Stimulated activated CD8-positive, alpha-beta memory T cell treated with anti-CD3 and anti-CD28 coated beads, Interleukin-12 subunit alpha, Interleukin-12 subunit beta, amount 100 ng/mL, for 24 hours (primary cell): ENCODE results near the gene TMSB10.
A peak's percentile ranks its signal among the peaks of the same experiment; 100 is the strongest.
"Not testable (repeated sequence)": the region's sequence is repeated elsewhere in the genome, so short reads cannot be mapped to it uniquely, and the experiment has no call there.

Experiments
- DNase-seq: peaks from one replicate; pipeline ENCODE4 v3.0.0-alpha.2; 2020; ENCODE audit errors: extremely low read depth

The TMSB10 gene

DNA sequence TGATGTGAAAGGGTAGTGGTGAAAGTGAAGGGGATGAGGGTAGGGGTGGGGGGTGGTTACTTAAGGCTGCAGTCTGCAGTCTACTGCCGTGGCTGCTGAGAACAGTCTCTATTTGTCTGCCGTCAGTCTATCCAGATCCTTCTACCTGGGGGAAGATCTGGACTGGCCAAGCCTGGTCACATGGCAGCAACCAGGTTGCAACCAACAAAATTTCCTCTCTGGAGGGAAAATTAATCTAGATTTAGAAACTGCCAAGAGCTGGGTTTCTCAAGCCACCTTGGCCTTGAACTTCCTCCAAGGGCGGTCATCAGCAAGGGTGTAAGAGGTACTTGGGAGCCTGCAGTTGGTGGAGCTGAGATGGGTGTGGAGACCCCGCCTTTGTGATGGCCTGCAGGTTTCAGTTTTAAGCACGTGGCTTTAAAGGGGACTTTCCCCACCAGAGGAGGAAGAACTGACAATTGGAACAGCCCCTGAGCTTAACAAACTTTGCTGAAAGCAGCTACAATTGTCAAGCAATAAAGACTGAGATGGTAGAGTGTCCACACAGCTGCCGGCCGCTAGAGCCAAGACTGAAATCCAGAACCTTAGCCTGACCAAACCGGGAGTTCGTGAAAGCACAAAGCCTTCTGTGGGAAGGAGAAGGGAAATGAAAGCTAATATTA lies 34.1 kb downstream of the TMSB10 start:
- DNase-seq = peak; percentile 40

DNA sequence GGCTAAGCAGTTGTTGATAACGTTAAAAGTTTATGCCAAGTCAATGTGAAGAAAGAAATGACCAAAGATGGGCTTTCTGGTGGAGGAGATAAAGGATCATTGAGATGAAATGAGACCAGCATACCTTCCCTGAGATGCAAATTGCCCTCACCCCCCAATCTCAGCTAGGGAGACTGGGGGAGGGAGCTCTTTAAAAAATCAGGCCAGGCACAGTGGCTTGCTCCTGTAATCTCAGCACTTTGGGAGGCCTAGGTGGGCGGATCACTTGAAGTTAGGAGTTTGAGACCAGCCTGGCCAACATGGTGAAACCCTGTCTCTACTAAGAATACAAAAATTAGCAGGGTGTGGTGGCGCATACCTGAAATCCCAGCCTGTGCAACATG lies 34.6 kb downstream of the TMSB10 start:
- no peak for DNase-seq

DNA sequence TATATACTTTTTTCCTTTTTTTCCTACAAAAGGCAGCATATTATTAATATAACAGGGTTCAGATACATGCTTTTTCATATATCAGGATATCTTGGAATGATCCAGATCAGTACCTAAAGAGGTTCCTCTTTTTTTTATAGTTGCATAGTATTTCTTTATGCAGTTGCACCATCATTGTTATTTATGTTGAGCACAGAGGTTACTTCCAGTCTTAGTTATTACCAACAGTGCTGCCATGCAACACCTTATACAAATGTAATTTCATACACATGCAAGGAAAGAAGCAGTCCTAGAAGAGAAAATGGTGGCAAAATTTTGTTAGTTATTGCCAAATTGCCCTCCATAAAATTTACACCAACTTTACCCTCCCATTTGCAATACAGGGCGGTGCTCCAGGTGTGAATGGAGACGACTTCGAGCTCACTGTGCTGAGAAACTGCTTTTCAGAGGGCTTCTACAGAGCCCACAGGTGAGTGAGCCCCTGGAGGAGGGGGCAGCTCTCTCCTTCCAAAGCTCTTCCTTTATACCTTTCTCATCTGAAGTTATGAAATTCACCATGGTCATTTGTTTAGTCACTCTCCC lies 35.5 kb downstream of the TMSB10 start:
- no peak for DNase-seq

DNA sequence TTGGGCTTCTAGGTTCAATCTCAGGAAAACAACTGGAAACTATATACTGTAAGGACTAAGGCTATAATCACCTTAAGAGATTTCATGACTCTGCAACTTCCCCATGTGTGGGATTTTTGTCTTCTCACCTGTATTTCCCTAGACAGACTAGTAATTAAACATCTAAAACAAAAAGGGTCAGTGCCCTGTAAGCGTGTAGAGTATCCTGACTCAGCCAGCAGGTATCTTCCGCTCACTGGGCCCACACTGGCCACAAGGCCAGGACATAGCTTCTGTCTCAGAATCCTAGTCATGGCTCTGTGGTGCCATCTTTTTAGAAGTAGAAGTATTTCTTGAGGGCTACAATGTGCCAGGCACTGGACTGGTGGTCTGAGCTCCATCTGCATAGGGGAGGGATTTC lies 36.7 kb downstream of the TMSB10 start:
- DNase-seq = no peak

DNA sequence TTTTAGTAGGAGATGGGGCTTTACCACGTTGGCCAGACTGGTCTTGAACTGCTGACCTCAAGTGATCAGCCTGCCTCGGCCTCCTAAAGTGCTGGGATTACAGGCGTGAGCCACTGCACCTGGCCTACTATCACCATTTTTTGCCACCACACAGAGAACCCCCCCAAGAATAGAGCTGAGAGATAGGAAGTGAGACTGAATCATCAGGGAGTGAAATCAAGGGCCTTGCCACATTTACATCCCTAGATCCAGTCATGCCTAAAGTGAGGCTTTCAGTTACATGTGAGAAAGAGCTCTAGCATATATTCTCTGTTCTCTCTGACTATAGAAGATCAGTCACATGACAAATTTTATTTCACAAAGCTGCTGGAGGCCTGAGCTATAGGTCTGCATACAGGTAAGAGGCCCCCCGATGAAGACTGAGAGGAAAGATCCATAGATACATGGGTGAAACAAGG lies 37.5 kb downstream of the TMSB10 start:
- DNase-seq = no peak

DNA sequence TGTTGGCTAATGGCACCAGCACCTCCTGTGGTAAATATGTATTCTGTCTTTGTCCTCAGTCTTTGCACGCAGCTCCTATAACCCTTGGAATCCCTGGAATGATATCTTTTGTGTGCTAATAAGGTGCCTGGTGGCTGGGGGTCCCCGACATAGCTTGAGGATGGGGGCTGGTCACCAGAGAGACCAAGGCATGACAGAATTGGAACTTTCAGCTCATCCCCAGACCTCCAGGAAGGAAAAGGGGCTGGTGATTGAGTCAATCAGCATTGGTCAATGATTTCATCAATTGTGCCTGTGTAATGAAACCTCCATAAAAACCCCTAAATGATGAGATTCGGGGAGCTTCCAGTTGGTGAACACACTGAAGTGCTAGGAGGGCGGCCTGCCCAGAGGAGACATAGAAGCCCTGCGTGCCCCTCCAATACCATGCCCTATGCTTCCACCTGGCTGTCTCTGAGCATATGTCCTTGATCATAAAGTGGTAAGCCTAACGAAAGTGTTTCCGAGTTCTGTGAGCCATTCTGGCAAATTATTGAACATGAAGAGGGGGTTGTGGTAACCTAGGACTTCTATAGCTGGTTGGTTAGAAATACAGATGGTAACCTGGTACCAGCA lies 38.9 kb downstream of the TMSB10 start:
- no peak for DNase-seq

DNA sequence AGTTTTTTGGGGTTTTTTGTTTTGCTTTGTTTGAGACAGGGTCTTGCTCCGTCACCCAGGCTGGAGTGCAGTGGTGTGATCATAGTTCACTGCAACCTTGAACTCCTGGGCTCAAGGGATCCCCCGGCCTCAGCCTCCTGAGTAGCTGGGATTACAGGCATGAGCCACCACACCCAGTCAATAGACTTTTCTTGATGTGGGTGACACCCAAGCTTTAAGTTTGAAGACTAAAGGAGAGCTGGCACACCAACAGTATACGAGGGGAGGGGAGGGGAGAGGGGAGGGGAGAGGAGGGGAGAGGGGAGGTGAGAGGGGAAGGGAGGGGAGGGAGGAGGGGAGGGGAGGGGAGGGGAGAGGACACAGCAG lies 40.4 kb downstream of the TMSB10 start:
- not testable (repeated sequence) for DNase-seq

DNA sequence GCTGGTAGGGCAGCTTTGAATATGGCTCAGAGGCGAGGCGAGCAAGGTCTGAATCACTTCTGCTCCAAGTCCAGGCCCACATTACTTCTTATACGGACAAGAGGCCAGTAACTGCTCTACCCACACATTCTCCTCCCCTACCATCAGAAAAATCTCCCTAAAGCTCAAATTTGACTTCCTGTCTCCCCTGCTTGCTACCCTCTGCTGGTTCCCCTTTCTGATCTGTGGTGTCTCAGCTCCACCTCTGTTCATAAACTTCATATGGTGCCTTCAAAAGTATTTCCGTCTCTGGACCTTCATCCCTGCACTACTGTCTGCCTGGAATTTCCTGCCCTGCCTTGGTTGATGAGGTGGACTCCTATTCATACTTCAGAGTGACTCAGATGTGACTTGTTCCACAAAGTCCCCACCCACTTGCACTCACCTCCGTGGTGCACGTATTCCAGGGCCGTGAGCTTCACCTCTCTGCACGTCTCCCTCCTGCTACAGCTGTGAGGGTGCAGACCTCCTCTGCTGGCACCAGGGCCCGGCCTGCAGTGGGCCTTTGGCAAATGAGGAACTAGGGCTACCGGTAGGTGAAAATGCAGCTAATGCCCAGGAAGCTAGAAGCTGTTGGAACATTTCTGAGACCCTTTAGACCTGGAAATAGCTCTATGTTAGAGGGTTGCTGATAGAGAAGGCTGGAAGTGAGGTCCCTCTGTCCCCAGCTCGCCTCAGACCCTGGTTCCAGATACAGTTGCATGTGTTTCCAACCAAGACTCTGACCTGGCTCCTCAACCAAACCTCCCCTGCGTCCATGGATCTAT lies 41.0 kb downstream of the TMSB10 start:
- peak; percentile 38 for DNase-seq

DNA sequence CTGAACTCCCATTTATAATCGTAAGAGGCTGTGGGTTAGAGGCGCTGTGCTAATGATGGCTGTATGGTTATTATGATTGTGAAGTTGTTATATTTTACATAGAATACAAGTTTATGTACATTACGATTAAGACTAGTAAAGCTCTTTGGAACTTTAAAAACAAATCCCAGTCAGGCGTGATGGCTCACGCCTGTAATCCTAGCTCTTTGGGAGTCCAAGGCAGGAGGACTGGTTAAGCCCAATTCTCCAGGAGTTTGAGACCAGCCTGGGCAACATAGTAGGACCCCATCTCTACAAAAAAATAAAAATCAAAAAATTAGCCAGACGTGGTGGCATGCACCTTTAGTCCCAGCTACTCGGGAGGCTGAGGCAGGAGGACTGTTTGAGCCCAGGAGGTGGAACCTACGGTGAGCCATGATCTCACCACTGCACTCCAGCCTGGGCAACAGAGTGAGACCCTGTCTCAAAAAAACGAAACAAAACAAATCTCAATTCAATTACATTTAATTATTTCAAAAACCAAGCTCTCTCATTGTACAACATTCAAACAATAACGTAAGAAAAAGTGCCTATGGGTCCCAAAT lies 41.6 kb downstream of the TMSB10 start:
- no peak for DNase-seq

DNA sequence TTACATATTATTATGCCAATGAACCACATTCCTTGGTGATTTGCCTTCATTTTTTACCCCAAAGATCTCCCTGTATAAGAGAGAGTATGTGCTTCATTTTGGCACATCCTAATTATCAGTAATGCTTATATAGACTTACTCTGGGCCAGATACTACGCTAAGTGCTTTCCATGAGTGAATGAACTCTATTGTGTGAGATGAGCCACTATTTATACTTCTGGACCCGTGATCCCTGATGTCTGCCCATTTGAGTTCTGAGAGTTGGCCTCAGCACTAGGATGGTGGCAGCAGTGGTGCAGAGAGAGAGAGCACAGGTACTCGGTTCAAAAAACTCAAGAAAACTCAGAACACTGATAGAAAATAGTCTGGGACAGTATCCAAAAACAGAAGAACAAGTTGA lies 48.1 kb downstream of the TMSB10 start:
- no peak for DNase-seq

DNA sequence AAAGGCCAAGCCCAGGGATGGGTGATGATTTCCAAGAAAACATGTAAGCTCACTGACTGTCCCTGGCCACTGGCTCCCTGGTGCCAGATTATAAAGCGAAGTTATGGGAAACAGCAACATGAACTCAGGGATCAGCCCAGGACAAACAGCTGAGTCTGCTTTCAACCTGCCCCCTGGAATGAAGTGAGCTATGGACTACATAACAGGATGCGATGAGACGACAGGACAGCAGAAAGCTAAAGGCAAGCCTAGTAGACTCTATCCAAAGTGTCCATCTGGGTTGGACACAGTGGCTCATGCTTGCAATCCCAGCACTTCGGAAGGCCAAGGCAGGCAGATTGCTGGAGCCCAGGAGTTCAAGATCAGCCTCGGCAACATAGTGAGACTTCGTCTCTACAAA lies 48.9 kb downstream of the TMSB10 start:
- no peak for DNase-seq
